ENCODE results near the gene CASS4. TPM values are rescaled to one million over a fixed set of nuclear protein-coding genes. Genes with fewer than 3 reads are reported as not detected.

The CASS4 gene
- total RNA-seq, 2 experiments from 2014 or later, result 0.15 TPM; not detected in 1

DNA sequence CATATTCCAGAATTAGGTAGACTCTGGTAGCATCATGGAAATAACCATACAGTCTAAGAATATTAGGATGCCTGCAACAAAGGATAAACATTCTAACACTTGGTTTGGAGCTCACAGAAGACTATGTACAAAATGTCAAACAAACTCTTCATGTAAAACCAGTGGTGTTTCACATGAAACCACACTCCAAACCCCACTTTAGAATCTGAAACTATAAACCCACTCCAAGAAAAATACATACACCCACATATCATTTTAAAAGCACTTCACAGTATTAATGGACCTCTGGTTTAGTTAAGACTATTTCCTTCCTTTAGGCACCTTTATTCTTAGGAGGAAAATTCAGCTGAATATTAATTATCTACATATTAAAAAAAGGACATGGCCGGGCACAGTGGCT lies 30.6 kb upstream of the CASS4 start:
- Histone ChIP-seq H3K79me2 (ENCODE audit: insufficient read depth, low read depth, low read length) (peaks cover 74% of the 10 kb centered on the region), H3K4me1 (ENCODE audit: insufficient read depth, low read length, poor library complexity, severe bottlenecking) (peaks cover 5% of the 10 kb centered on the region), H3K36me3 (ENCODE audit: insufficient read depth, low read length) (peaks cover 99% of the 10 kb centered on the region), H3K4me3 (ENCODE audit: low read depth, low read length, poor library complexity, severe bottlenecking) (no peak overlapping the region), H2AFZ (ENCODE audit: low read length) (no peak overlapping the region), H3K9me2 (ENCODE audit: insufficient read depth, low read length) (no peaks in the 10 kb centered on the region), H3K27ac (ENCODE audit: low read depth, low read length, poor library complexity, severe bottlenecking) (no peak overlapping the region), H3K9me3 (ENCODE audit: low read length) (no peaks in the 10 kb centered on the region), H3K4me2 (ENCODE audit: low read length) (no peak overlapping the region), H4K20me1 (ENCODE audit: insufficient read depth, low read length) (peaks cover 21% of the 10 kb centered on the region)
- ChIA-PET CTCF (ENCODE audit: unreplicated experiment) (no interaction called here), POLR2A (interaction anchor here (0.7 kb wide), 1 partner anchor 9 kb away, joined by 3 read pairs; no protein-coding TSS in a partner anchor)
- TF ChIP-seq, protein P1, sequence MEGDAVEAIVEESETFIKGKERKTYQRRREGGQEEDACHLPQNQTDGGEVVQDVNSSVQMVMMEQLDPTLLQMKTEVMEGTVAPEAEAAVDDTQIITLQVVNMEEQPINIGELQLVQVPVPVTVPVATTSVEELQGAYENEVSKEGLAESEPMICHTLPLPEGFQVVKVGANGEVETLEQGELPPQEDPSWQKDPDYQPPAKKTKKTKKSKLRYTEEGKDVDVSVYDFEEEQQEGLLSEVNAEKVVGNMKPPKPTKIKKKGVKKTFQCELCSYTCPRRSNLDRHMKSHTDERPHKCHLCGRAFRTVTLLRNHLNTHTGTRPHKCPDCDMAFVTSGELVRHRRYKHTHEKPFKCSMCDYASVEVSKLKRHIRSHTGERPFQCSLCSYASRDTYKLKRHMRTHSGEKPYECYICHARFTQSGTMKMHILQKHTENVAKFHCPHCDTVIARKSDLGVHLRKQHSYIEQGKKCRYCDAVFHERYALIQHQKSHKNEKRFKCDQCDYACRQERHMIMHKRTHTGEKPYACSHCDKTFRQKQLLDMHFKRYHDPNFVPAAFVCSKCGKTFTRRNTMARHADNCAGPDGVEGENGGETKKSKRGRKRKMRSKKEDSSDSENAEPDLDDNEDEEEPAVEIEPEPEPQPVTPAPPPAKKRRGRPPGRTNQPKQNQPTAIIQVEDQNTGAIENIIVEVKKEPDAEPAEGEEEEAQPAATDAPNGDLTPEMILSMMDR (conservative IDR thresholded peaks at IDR 0.05; ENCODE audit: low read length), result no peak
- TF ChIP-seq EZH2phosphoT487 (IDR thresholded peaks at IDR 0.05; ENCODE audit: borderline replicate concordance, low read depth, low read length), result no peak
- BruUV-seq (replicated peaks), result no TSS peak
- intact Hi-C loops (cut with micrococcal nuclease; ENCODE audit: unreplicated experiment), result no loop called here
- DNase-seq (ENCODE audit: low spot score), result no peak

DNA sequence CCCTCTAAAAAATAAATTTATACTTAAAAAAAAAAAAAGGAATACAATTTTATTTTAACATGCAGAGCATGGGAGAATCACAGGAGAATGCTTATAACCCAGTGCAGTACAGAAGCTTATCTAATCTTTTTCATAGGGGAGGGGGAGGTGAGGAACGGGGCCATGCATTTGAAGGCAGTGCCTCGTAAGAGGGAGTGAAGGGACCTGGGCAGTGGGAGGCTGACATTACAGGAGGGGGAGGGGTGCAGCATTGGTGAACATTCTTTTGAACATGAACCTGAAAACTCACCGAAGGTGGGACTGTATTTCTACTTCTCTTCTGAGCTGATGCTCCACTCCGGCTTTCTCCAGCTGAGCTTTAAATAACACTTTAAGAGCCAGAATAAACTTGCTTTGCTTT lies 29.4 kb upstream of the CASS4 start:
- BruUV-seq (replicated peaks), result no TSS peak
- H3K79me2 ChIP-seq (ENCODE audit: insufficient read depth, low read depth, low read length), result peaks cover 74% of the 10 kb centered on the region
- ChIA-PET CTCF (ENCODE audit: unreplicated experiment) (no interaction called here), POLR2A (no interaction called here)
- H3K27ac ChIP-seq (ENCODE audit: low read depth, low read length, poor library complexity, severe bottlenecking), result no peak overlapping the region
- no peaks in the 10 kb centered on the region for H3K9me3 ChIP-seq (ENCODE audit: low read length)
- H4K20me1 ChIP-seq (ENCODE audit: insufficient read depth, low read length), result peaks cover 21% of the 10 kb centered on the region
- no peak for TF ChIP-seq EZH2phosphoT487 (IDR thresholded peaks at IDR 0.05; ENCODE audit: borderline replicate concordance, low read depth, low read length)
- TF ChIP-seq, protein P1 (conservative IDR thresholded peaks at IDR 0.05; ENCODE audit: low read length), result no peak
- no peak for DNase-seq (ENCODE audit: low spot score)
- peaks cover 5% of the 10 kb centered on the region for H3K4me1 ChIP-seq (ENCODE audit: insufficient read depth, low read length, poor library complexity, severe bottlenecking)
- H3K9me2 ChIP-seq (ENCODE audit: insufficient read depth, low read length), result no peaks in the 10 kb centered on the region
- intact Hi-C loops (cut with micrococcal nuclease; ENCODE audit: unreplicated experiment), result no loop called here
- peaks cover 99% of the 10 kb centered on the region for H3K36me3 ChIP-seq (ENCODE audit: insufficient read depth, low read length)
- H3K4me2 ChIP-seq (ENCODE audit: low read length), result no peak overlapping the region
- no peak overlapping the region for H3K4me3 ChIP-seq (ENCODE audit: low read depth, low read length, poor library complexity, severe bottlenecking)
- H2AFZ ChIP-seq (ENCODE audit: low read length), result no peak overlapping the region

DNA sequence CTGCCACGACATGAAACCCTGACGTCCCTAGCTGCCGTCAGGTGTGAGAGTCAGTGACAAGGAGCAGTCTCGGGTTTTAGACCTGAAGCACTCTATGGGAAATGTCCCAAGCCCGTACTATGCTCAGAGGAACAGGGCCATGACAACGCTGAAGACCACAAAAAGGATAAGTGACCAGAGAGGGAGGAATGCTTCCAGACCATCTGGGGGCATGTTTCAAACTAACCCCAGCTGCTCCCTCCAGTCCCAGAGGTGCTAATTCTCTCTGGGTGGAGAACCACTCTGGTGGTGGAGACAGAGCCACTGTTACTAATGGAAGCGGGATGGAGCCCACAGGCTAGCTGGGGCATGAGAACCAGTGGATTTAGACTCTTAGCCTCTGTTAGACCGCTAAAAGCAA lies 28.7 kb upstream of the CASS4 start:
- DNase-seq (ENCODE audit: low spot score), result no peak
- Histone ChIP-seq H2AFZ (ENCODE audit: low read length) (no peak overlapping the region), H3K79me2 (ENCODE audit: insufficient read depth, low read depth, low read length) (peaks cover 74% of the 10 kb centered on the region), H3K36me3 (ENCODE audit: insufficient read depth, low read length) (peaks cover 99% of the 10 kb centered on the region), H3K9me2 (ENCODE audit: insufficient read depth, low read length) (no peaks in the 10 kb centered on the region), H4K20me1 (ENCODE audit: insufficient read depth, low read length) (peaks cover 15% of the 10 kb centered on the region), H3K4me1 (ENCODE audit: insufficient read depth, low read length, poor library complexity, severe bottlenecking) (peaks cover 5% of the 10 kb centered on the region), H3K27ac (ENCODE audit: low read depth, low read length, poor library complexity, severe bottlenecking) (no peak overlapping the region), H3K9me3 (ENCODE audit: low read length) (no peaks in the 10 kb centered on the region), H3K4me2 (ENCODE audit: low read length) (no peak overlapping the region), H3K4me3 (ENCODE audit: low read depth, low read length, poor library complexity, severe bottlenecking) (no peak overlapping the region)
- intact Hi-C loops (cut with micrococcal nuclease; ENCODE audit: unreplicated experiment), result no loop called here
- ChIA-PET POLR2A (no interaction called here), CTCF (ENCODE audit: unreplicated experiment) (no interaction called here)
- no TSS peak for BruUV-seq (replicated peaks)
- TF ChIP-seq, protein P1 (conservative IDR thresholded peaks at IDR 0.05; ENCODE audit: low read length), result no peak
- TF ChIP-seq EZH2phosphoT487 (IDR thresholded peaks at IDR 0.05; ENCODE audit: borderline replicate concordance, low read depth, low read length), result no peak
